HG03520 (cell line): Measurements from ENCODE around the gene DGKD.
A peak's percentile ranks its signal among the peaks of the same experiment; 100 is the strongest.
"Not testable (repeated sequence)": the region's sequence is repeated elsewhere in the genome, so short reads cannot be mapped to it uniquely, and the experiment has no call there.

Experiments used
- ATAC-seq: cut with Tn5 transposase; IDR thresholded peaks from one replicate; pipeline ENCODE4 v1.9.1; 2021; ENCODE audit warnings: mild to moderate bottlenecking, moderate library complexity; ENCODE audit not compliant: unreplicated experiment

Gene DGKD

GRCh38 chr2:233336091-233336490 lies 18.2 kb upstream of the DGKD start:
- not testable (repeated sequence) for ATAC-seq

GRCh38 chr2:233336541-233336940 lies 17.8 kb upstream of the DGKD start:
- no peak for ATAC-seq

GRCh38 chr2:233338046-233338445 lies 16.2 kb upstream of the DGKD start:
- ATAC-seq = no peak

GRCh38 chr2:233338812-233339368 lies 15.4 kb upstream of the DGKD start:
- ATAC-seq = no peak

GRCh38 chr2:233339427-233339826 lies 14.9 kb upstream of the DGKD start:
- ATAC-seq = no peak

GRCh38 chr2:233341296-233341695 lies 13.0 kb upstream of the DGKD start:
- no peak for ATAC-seq

DNA sequence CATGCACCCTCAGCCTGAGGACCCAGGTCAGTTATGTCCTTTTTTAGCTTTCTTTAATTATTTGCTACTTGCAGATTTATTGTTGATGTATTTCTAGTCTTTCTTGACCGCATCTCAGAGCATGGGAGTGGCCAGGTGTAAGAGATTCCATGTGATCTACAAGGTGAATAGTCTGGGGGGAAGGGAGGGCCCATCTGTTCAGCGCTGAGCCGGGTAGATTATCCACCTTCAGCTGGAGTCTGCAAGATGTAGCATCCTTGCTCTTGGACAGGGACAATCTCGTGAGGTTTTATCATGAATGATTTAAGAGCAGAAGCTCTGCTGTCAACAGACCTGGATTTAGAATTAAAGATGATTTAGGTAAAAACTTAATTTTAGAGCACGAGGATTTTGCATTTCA lies 12.0 kb upstream of the DGKD start:
- no peak for ATAC-seq

- ATAC-seq = no peak
Measured at GRCh38 chr2:233343171-233343705, 11.1 kb upstream of the DGKD start.

- ATAC-seq = no peak
Measured at GRCh38 chr2:233346376-233346775, 7.9 kb upstream of the DGKD start.

DNA sequence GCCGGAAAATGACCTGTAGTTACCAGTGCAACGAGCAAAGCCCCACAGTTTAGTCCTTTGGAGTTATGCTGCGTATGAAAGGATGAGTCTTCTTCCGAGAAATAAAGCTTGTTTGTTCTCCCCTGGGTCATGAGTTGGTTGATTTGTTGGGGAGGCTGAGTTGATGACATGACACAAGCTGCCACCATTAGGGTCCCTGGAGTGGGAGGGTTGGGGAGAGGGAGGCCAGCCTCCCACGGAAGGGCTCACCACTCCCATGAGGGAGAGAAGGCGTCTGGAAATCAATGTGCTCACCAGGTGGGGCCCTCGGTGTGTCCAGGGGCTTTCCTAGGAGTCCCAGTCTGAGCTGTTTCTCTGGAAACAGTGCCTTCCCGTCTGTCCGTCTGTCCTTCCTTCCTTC lies 7.4 kb upstream of the DGKD start:
- ATAC-seq = no peak

- no peak for ATAC-seq
Measured at GRCh38 chr2:233349005-233349998, 5.0 kb upstream of the DGKD start.

DNA sequence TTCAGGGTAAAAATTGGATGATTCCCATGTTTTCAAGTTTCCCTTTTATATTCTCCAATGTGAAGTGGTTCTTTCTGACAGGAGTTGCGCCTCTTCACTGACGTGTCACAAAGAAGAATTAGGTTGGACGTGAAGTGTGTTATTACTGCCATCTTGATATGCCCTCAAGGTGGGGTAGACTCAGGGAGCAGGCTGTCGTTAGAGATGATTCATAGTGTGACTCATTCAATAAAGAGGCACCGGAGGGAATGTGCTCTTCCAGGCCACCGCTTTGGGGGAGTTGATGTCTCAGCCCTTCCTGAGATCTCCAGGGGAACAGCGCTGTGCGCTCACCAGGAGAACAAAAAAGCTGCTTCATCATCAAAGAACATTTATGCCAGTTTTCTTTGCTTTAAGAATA lies 3.6 kb upstream of the DGKD start:
- ATAC-seq = no peak

DNA sequence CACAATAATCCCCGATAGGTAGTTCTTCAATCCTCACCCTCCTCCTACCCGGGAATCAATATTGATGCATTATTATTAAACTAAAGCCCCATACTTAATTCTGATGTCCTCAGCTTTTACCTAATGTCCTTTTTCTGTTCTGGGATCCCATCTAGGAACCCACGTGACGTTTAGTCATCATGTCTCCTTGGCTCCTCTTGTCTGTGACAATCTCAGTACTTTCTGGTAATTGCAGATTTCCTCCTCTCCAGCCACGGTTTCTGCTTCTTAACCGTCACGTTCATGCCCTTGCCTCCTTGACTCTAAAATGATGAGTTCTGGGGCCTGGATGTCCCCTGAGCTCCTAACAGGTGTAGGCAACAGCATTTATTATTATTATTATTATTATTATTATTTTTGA lies 2.9 kb upstream of the DGKD start:
- ATAC-seq = no peak

DNA sequence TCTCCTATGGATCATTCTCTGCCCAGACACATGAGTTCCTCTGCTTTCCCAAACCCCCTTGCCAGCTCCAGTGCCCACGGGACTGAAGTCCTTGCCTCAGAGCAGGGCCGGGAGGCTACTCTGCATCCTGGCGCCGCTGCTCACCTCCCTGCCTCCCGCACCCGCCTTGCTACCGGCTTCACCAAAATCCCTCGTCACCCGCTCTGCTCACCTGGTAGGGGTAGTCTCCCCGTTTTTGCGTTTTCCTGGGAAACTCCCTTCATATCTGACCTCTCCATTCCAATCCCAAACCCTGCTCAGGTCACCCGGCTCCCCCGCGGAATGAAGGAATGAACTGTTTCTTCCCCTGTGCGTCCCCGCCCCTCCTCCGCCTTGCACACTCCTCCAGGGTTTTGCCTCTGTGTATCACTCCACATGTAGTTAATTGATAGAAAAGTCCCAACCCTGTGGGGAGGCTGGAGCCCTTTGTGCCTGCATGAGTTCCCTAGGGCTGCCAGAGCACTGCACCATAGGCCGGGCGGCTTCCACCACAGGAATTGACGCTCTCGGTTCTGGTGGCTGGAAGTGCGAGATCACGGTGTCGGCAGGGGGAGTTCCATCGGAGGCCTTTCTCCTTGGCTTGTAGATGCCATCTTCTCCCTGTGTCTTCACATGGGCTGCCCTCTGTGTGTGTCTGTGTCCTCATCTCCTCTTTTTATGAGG lies 2.0 kb upstream of the DGKD start:
- ATAC-seq = no peak

GRCh38 chr2:233353101-233353768 lies 1.1 kb upstream of the DGKD start:
- ATAC-seq = no peak

DNA sequence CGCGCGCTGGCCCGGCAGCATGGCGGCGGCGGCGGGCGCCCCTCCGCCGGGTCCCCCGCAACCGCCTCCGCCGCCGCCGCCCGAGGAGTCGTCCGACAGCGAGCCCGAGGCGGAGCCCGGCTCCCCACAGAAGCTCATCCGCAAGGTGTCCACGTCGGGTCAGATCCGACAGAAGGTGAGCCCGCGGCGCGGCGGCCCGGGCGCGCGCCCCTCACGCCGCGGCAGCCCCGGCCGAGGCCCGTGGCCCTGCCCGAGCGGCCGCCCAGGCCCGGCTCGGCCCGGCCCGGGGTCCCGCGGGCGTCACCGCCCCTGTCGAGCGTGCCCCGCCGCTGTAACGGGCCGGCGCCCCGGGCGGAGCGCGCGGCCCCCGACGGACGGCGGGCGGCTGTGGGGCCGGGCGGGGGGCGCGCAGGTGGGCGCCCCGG lies 218 bp downstream of the DGKD start:
- ATAC-seq = peak; percentile 2

GRCh38 chr2:233354971-233355574 lies 779 bp downstream of the DGKD start:
- peak; percentile 10 for ATAC-seq

DNA sequence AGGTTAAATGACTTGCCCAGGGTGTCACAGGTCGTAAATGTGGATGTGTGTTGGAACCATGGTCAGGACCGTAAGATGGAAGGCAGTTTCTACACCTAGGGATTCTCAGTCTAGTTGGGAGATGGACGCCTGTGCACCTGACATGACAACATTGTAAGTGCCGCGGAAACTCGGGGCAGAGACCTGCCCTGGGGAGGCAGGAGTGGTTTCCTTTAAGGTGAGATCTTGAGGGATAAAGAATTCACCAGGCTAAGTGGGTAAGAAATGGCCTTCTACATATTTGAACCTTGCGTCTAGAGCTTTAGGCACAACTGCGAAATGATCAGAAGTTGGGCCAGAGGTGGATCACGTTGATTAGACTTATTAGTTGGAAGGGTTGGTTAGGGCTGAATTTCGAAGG lies 1.6 kb downstream of the DGKD start:
- ATAC-seq = no peak

DNA sequence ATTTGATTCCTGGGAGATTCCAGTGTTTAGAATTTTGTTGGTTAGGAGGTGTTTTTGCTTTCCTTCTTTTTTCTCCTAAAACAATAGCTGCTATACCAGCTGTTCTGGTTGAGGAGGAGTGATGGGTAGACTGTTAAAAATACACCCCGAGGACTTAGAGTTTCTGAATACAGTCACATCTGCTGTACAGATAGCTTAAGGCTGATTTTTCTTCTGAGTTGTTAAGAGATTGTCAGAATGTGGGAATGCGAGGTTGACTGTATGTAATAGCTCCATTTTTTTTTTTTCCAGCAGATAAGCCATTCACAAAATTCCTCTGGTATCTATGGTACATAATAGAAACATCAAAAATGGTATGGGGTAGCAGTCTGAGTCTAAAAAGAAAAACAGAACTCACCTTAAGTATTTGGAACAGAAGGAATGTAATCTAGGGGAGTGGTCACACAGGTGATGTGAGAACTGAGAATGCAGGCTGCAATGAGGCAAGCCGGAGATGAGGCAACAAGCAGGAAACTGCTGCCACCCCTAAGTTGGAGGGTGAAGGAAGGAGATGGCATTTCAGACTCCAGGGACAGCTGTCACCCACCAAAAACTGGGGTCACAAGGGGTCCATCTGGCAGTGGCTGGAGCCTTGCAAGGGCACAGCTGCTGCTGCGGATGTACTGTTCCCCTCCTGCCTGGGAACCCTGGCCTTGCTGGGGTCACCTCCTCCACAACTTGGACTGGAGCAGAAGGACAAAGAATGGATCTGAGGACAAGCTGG lies 2.4 kb downstream of the DGKD start:
- no peak for ATAC-seq

DNA sequence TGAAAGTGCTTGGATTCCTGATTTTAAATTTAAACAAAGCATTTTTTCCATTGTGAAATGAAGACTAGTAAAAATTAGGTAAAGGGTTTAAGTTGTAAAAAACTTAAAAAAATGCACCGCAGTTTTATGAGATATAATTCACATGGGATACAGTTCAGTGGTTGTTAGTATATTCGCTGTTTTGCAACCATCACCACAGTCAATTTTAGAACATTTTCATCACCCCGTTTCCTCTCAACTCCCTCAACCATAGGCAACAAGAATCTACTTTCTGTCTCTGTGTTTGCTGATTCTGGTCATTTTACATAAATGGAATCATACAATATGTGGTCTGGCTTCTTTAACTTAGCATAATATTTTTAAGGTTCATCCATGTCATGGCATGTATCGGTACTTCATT lies 4.0 kb downstream of the DGKD start:
- no peak for ATAC-seq
